ENCODE data around the gene PPEF2. TPM values are rescaled to one million over a fixed set of nuclear protein-coding genes. Genes with fewer than 3 reads are reported as not detected.

The PPEF2 gene
- total and polyA plus RNA-seq, 10 donors = 0.06 to 3.4 (median 0.16) TPM; not detected in 2

DNA sequence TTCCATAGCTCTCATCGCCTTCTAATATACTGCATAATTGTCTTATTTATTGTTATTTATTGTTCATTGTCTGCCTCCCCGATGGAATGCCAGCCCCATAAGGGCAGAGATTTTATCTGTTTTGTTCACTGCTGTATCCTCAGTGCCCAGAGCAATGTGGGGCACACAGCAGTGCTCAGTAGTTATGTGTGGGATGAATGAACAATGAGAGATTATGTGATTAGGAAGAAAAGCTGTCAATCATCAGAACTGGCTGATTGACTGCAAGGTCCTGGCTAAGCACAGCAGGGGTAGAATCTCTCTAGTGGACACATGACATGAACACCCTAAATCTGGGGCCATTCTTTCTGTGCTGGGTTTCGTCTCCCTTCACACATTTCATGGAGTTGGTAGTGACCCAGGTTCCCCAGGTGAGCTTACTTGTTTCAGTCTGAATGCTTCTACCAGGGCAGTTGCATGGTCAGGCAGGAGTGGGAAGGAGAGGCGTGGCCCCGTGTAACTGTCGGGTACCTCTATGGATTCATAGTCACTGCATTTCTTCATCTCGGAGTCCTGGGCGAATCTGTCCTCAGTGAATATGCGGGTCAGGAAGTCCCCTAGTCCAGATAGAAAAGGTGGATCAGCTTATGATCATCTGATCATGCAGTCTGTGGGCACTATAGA lies 12.6 kb downstream of the PPEF2 start:
- 86 to 92% (median 90%) methylated on average over 9 of the region's 9 CpGs for WGBS, 5 donors
- intact Hi-C loops (cut with DNase I; ENCODE audit: low total_unique reads) = loop anchor here (10.0 kb wide), 1 partner anchor 175 kb away; no protein-coding TSS in a partner anchor
- H3K27ac ChIP-seq = no peak overlapping the region
- H3K9me3 ChIP-seq = no peaks in the 10 kb centered on the region
- no peaks in the 10 kb centered on the region for H3K36me3 ChIP-seq
- no peaks in the 10 kb centered on the region for H3K4me1 ChIP-seq
- DNase-seq = no peak
- no peak overlapping the region for H3K4me3 ChIP-seq
- TF ChIP-seq POLR2AphosphoS5 (IDR thresholded peaks at IDR 0.05) (no peak), POLR2A (IDR thresholded peaks at IDR 0.05) (no peak)
- TF ChIP-seq, protein P1, sequence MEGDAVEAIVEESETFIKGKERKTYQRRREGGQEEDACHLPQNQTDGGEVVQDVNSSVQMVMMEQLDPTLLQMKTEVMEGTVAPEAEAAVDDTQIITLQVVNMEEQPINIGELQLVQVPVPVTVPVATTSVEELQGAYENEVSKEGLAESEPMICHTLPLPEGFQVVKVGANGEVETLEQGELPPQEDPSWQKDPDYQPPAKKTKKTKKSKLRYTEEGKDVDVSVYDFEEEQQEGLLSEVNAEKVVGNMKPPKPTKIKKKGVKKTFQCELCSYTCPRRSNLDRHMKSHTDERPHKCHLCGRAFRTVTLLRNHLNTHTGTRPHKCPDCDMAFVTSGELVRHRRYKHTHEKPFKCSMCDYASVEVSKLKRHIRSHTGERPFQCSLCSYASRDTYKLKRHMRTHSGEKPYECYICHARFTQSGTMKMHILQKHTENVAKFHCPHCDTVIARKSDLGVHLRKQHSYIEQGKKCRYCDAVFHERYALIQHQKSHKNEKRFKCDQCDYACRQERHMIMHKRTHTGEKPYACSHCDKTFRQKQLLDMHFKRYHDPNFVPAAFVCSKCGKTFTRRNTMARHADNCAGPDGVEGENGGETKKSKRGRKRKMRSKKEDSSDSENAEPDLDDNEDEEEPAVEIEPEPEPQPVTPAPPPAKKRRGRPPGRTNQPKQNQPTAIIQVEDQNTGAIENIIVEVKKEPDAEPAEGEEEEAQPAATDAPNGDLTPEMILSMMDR (IDR thresholded peaks at IDR 0.05 in 8 of 11, conservative IDR thresholded peaks at IDR 0.05 in 3 of 11) = no peak
- peaks cover 0 to 6% (median 0%) of the 10 kb centered on the region in 7 donors for H3K27me3 ChIP-seq (replicated peaks in 1 of 7)

DNA sequence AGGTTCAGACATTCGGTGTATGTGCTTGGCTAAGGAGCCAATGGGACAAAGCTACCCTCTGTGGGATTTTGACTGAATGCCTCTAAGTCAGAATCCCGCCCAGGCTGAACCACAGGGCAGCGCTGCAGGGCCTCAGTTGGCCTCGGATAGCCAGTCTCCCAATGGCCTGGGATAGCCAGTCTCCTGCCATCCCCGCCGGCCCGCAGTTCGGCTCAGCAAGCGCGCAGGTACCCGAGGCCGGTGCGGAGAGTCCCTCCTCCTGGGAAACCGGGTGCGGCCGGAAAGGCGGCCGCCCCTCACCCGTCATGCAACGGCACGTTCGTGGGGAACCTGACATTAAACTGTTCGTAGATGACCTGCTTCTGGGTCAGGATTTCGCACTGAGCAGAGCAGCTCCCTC lies 16.1 kb downstream of the PPEF2 start:
- no peak for DNase-seq
- Histone ChIP-seq H3K27me3 (replicated peaks in 1 of 7) (peaks cover 0 to 6% (median 0%) of the 10 kb centered on the region in 7 donors), H3K9me3 (no peaks in the 10 kb centered on the region), H3K36me3 (no peaks in the 10 kb centered on the region), H3K27ac (no peak overlapping the region), H3K4me1 (no peaks in the 10 kb centered on the region), H3K4me3 (no peak overlapping the region)
- WGBS, 5 donors = 67 to 77% (median 73%) methylated on average over 23 to 24 of the region's 24 CpGs
- TF ChIP-seq POLR2A (IDR thresholded peaks at IDR 0.05) (no peak), POLR2AphosphoS5 (IDR thresholded peaks at IDR 0.05) (no peak)
- TF ChIP-seq, protein P1 (IDR thresholded peaks at IDR 0.05 in 8 of 11, conservative IDR thresholded peaks at IDR 0.05 in 3 of 11) = no peak
- intact Hi-C loops (cut with DNase I; ENCODE audit: low total_unique reads) = no loop called here

DNA sequence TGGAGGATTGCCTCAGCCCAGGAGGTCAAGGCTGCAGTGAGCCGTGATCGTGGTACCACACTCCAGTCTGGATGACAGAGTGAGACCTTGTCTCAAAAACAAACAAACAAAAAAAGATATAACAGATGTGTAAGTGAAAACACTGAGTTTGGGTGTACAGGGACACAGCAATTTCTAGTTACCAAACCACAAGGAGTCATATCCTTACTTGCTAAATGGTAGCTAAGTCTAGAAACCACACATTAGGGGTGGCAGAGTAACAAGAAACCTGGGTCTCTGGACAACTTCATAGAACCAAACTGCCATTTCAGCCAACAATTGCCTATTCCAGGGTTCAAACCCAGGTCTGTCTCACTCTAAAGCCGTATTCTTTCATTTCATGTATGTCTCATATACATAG lies 20.8 kb downstream of the PPEF2 start:
- Histone ChIP-seq H3K4me3 (no peak overlapping the region), H3K36me3 (no peaks in the 10 kb centered on the region), H3K27me3 (replicated peaks in 1 of 7) (peaks cover 0 to 6% (median 0%) of the 10 kb centered on the region in 7 donors), H3K9me3 (no peaks in the 10 kb centered on the region), H3K4me1 (no peaks in the 10 kb centered on the region), H3K27ac (no peak overlapping the region)
- DNase-seq = no peak
- WGBS, 5 donors = 86 to 92% (median 90%) methylated on average over 3 of the region's 3 CpGs
- intact Hi-C loops (cut with DNase I; ENCODE audit: low total_unique reads) = no loop called here
- TF ChIP-seq, protein P1 (IDR thresholded peaks at IDR 0.05 in 8 of 11, conservative IDR thresholded peaks at IDR 0.05 in 3 of 11) = no peak

DNA sequence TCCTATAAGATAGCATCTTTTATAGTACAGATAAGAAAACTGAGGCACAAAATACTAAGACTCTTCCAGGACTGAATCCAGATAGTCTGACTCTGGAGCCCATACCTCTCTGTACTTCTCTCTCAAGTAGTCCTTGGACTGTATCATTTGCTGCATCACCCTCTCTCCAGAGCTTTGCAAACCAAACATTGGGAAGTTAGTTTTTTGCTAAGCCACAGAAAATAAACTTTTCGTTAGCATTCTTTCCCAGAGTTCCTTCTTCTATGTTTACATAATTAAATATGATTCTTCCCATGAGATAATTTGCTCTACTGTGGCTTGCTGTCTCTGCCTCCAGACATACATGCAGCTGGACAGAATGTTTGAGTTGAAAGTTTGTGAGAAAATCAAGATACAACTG lies 22.0 kb downstream of the PPEF2 start:
- TF ChIP-seq, protein P1 (IDR thresholded peaks at IDR 0.05 in 8 of 11, conservative IDR thresholded peaks at IDR 0.05 in 3 of 11) = no peak
- TF ChIP-seq POLR2A (IDR thresholded peaks at IDR 0.05) (no peak), POLR2AphosphoS5 (IDR thresholded peaks at IDR 0.05) (no peak)
- Histone ChIP-seq H3K4me1 (no peaks in the 10 kb centered on the region), H3K9me3 (no peaks in the 10 kb centered on the region), H3K27ac (no peak overlapping the region), H3K27me3 (replicated peaks in 1 of 7) (peaks cover 0 to 3% (median 0%) of the 10 kb centered on the region in 7 donors), H3K4me3 (no peak overlapping the region), H3K36me3 (no peaks in the 10 kb centered on the region)
- DNase-seq = no peak
- WGBS, 5 donors = 46 to 59% (median 57%) methylated on average over 1 of the region's 1 CpG
- intact Hi-C loops (cut with DNase I; ENCODE audit: low total_unique reads) = no loop called here
